Common myeloid progenitor, CD34-positive (primary cell): ENCODE measurements around the gene WDR54.

Experiments used
- CTCF ChIA-PET: fragments of 350-600 bp; sonication (Branson Sonifier 250); formaldehyde crosslinking; loops from one replicate; lab custom pipeline; 2021; ENCODE audit warnings: antibody characterized with exemption; lab: Charles Lee
- POLR2A ChIA-PET: fragments of 350-600 bp; sonication (Branson Sonifier 250); formaldehyde crosslinking; loops from one replicate; lab custom pipeline; 2021; ENCODE audit warnings: antibody characterized with exemption; lab: Charles Lee
- DNase-seq, 3 donors: peaks; one replicate each; pipeline versions ENCODE4 v3.0.0 to v3.0.0-alpha.2; 2013
- H3K27ac ChIP-seq, 2 experiments: 1 replicate in 1 of 2; 2 replicates in 1 of 2; pipeline ENCODE4 v1.7.0; 2013; ENCODE audit warnings: inconsistent platforms in 2 of 2, low read length in 2 of 2, mild to moderate bottlenecking in 2 of 2, low read depth in 1 of 2, moderate library complexity in 1 of 2; ENCODE audit not compliant: severe bottlenecking in 2 of 2, insufficient read depth in 1 of 2, poor library complexity in 1 of 2
- H3K27me3 ChIP-seq, 5 experiments: replicated peaks in 2 of 5; 1 replicate in 3 of 5; 2 replicates in 2 of 5; pipeline versions ENCODE4 v1.6.1 to v1.7.0; 2013; ENCODE audit warnings: low read length in 4 of 5, mild to moderate bottlenecking in 2 of 5, moderate library complexity in 2 of 5, inconsistent platforms in 1 of 5; ENCODE audit not compliant: insufficient read depth in 5 of 5, control insufficient read depth in 4 of 5
- H3K36me3 ChIP-seq, 4 experiments: 1 replicate in 2 of 4; 2 replicates in 2 of 4; pipeline versions ENCODE4 v1.6.1 to v1.7.0; 2013; ENCODE audit warnings: low read length in 3 of 4, control low read depth in 1 of 4, mild to moderate bottlenecking in 1 of 4; ENCODE audit not compliant: control insufficient read depth in 4 of 4, insufficient read depth in 4 of 4
- H3K4me1 ChIP-seq, 4 experiments: 1 replicate in 3 of 4; 2 replicates in 1 of 4; pipeline versions ENCODE4 v1.6.1 to v1.7.1; 2013; ENCODE audit warnings: low read length in 3 of 4, mild to moderate bottlenecking in 3 of 4, control low read depth in 1 of 4, inconsistent platforms in 1 of 4, moderate library complexity in 1 of 4; ENCODE audit not compliant: control insufficient read depth in 4 of 4, insufficient read depth in 4 of 4; ENCODE audit errors: control extremely low read depth in 1 of 4
- H3K4me3 ChIP-seq, 7 experiments: 1 replicate in 4 of 7; 2 replicates in 3 of 7; pipeline versions ENCODE4 v1.5.1 to v1.7.0; 2013; ENCODE audit warnings: mild to moderate bottlenecking in 7 of 7, low read length in 6 of 7, moderate library complexity in 6 of 7, inconsistent platforms in 2 of 7, low read depth in 2 of 7, control low read depth in 1 of 7; ENCODE audit not compliant: insufficient read depth in 4 of 7, control insufficient read depth in 1 of 7; ENCODE audit errors: extremely low read depth in 1 of 7
- H3K9me3 ChIP-seq, 5 experiments: 1 replicate in 4 of 5; 2 replicates in 1 of 5; pipeline versions ENCODE4 v1.6.1 to v1.7.1; 2013; ENCODE audit warnings: low read length in 4 of 5, mild to moderate bottlenecking in 2 of 5, inconsistent platforms in 1 of 5, low read depth in 1 of 5, moderate library complexity in 1 of 5; ENCODE audit not compliant: control insufficient read depth in 4 of 5, insufficient read depth in 2 of 5; ENCODE audit errors: control extremely low read depth in 1 of 5
- WGBS: methylation state at CpG from one replicate; pipeline ENCODE4 v1.1.5; 2013; ENCODE audit not compliant: insufficient coverage; 5-methylcytosine and 5-hydroxymethylcytosine counted together

Gene WDR54

GRCh38 chr2:74414881-74415761 lies 6.4 kb upstream of the WDR54 start:
- H3K4me1 ChIP-seq = peaks cover 0 to 33% (median 25%) of the 10 kb centered on the region in 4 experiments
- 6% methylated on average over 64 of the region's 66 CpGs for WGBS

GRCh38 chr2:74415762-74416395 lies 5.7 kb upstream of the WDR54 start:
- WGBS = 53% methylated on average over 29 of the region's 35 CpGs
- Histone ChIP-seq H3K4me1 (peaks cover 0 to 36% (median 28%) of the 10 kb centered on the region in 4 experiments), H3K9me3 (no peaks in the 10 kb centered on the region), H3K27me3 (peaks cover 0 to 7% (median 0%) of the 10 kb centered on the region in 5 experiments), H3K4me3 (peak overlapping the region in 5 of 7 experiments; percentile 10 to 82 (median 72)), H3K36me3 (no peaks in the 10 kb centered on the region), H3K27ac (no peak overlapping the region)
- POLR2A ChIA-PET = no interaction called here
- CTCF ChIA-PET = interaction anchor here (0.6 to 2.5 kb wide), 10 partner anchors 15 to 173 kb away, joined by 3 to 10 read pairs (median 4); partner anchors contain the start of gene INO80B
- no peak for DNase-seq

More at GRCh38 chr2:74414881-74415761, 6.4 kb upstream of the WDR54 start:
- Histone ChIP-seq H3K9me3 (no peaks in the 10 kb centered on the region), H3K27ac (no peak overlapping the region), H3K4me3 (peak overlapping the region in 6 of 7 experiments; percentile 10 to 82 (median 64)), H3K36me3 (no peaks in the 10 kb centered on the region), H3K27me3 (peaks cover 0 to 7% (median 0%) of the 10 kb centered on the region in 5 experiments)
- DNase-seq = peak; percentile 46 to 62 (median 51)
- POLR2A ChIA-PET = no interaction called here
- CTCF ChIA-PET = interaction anchor here (0.9 to 2.5 kb wide), 9 partner anchors 14 to 174 kb away, joined by 3 to 10 read pairs (median 5); partner anchors contain the start of gene INO80B

- Histone ChIP-seq H3K4me1 (peaks cover 0 to 43% (median 35%) of the 10 kb centered on the region in 4 experiments), H3K27ac (no peak overlapping the region), H3K9me3 (no peaks in the 10 kb centered on the region), H3K27me3 (peaks cover 0 to 7% (median 0%) of the 10 kb centered on the region in 5 experiments), H3K36me3 (no peaks in the 10 kb centered on the region), H3K4me3 (no peak overlapping the region)
- ChIA-PET POLR2A (no interaction called here), CTCF (interaction anchor here (1.0 to 2.5 kb wide), 4 partner anchors 16 to 39 kb away, joined by 3 to 10 read pairs (median 6); partner anchors contain the start of gene INO80B)
- peak in 1 of 3 donors; percentile 30 for DNase-seq
- WGBS = 80% methylated on average over 1 of the region's 3 CpGs
These were observed 4.8 kb upstream of the WDR54 start for GRCh38 chr2:74416778-74417177.

- no peaks in the 10 kb centered on the region for H3K9me3 ChIP-seq
- ChIA-PET POLR2A (no interaction called here), CTCF (interaction anchor here (2.5 kb wide), 1 partner anchor 38 kb away, joined by 10 read pairs; the partner anchor contains the start of gene INO80B)
- 90% methylated on average over 2 of the region's 3 CpGs for WGBS
- peaks cover 0 to 46% (median 38%) of the 10 kb centered on the region in 4 experiments for H3K4me1 ChIP-seq
- peaks cover 0 to 7% (median 0%) of the 10 kb centered on the region in 5 experiments for H3K27me3 ChIP-seq
- no peak for DNase-seq
- no peak overlapping the region for H3K27ac ChIP-seq
- no peaks in the 10 kb centered on the region for H3K36me3 ChIP-seq
- no peak overlapping the region for H3K4me3 ChIP-seq
These were observed 4.3 kb upstream of the WDR54 start for GRCh38 chr2:74417197-74417596.

- WGBS = 90% methylated on average over 4 of the region's 6 CpGs
- DNase-seq = no peak
- no peak overlapping the region for H3K27ac ChIP-seq
- no peaks in the 10 kb centered on the region for H3K9me3 ChIP-seq
- H3K27me3 ChIP-seq = peaks cover 0 to 7% (median 0%) of the 10 kb centered on the region in 5 experiments
- no peaks in the 10 kb centered on the region for H3K36me3 ChIP-seq
- ChIA-PET POLR2A (no interaction called here), CTCF (interaction anchor here (1.7 kb wide), 1 partner anchor 22 kb away, joined by 4 read pairs; no protein-coding TSS in a partner anchor)
- H3K4me3 ChIP-seq = no peak overlapping the region
- peaks cover 0 to 47% (median 40%) of the 10 kb centered on the region in 4 experiments for H3K4me1 ChIP-seq
These were observed 3.8 kb upstream of the WDR54 start for GRCh38 chr2:74417763-74418162.

- peaks cover 0 to 7% (median 0%) of the 10 kb centered on the region in 5 experiments for H3K27me3 ChIP-seq
- WGBS = over 99% methylated on average over 16 of the region's 27 CpGs
- peaks cover 0 to 43% (median 38%) of the 10 kb centered on the region in 4 experiments for H3K4me1 ChIP-seq
- ChIA-PET POLR2A (interaction anchor here (0.6 kb wide), 1 partner anchor 8 kb away, joined by 5 read pairs; no protein-coding TSS in a partner anchor), CTCF (interaction anchor here (1.7 kb wide), 1 partner anchor 22 kb away, joined by 4 read pairs; no protein-coding TSS in a partner anchor)
- H3K4me3 ChIP-seq = no peak overlapping the region
- DNase-seq = no peak
- no peak overlapping the region for H3K27ac ChIP-seq
- H3K36me3 ChIP-seq = no peaks in the 10 kb centered on the region
- no peaks in the 10 kb centered on the region for H3K9me3 ChIP-seq
These were observed 3.2 kb upstream of the WDR54 start for GRCh38 chr2:74418312-74418711.
